Raji (cell line): ENCODE data around the gene GMPR.

Experiments
- POLR2A ChIP-seq: IDR thresholded peaks from 2 replicates; pipeline ENCODE4 v1.6.1; 2011; ENCODE audit warnings: low read depth, low read length, control low read depth; ENCODE audit not compliant: insufficient read depth

GMPR gene

GRCh38 chr6:16217156-16217721 is 21.1 kb upstream of the GMPR start:
- no peak for TF ChIP-seq POLR2A

GRCh38 chr6:16222826-16223225 is 15.6 kb upstream of the GMPR start:
- TF ChIP-seq POLR2A: no peak

- TF ChIP-seq POLR2A: no peak
Observed at GRCh38 chr6:16223362-16223761, 15.0 kb upstream of the GMPR start.

- no peak for TF ChIP-seq POLR2A
Observed at GRCh38 chr6:16224409-16224808, 14.0 kb upstream of the GMPR start.

- no peak for TF ChIP-seq POLR2A
Observed at GRCh38 chr6:16227048-16227562, 11.3 kb upstream of the GMPR start.

- no peak for TF ChIP-seq POLR2A
Observed at GRCh38 chr6:16227605-16228004, 10.8 kb upstream of the GMPR start.

GRCh38 chr6:16228043-16228442 is 10.3 kb upstream of the GMPR start:
- TF ChIP-seq POLR2A: no peak

- no peak for TF ChIP-seq POLR2A
Observed at GRCh38 chr6:16228709-16229665, 9.4 kb upstream of the GMPR start.

GRCh38 chr6:16229700-16230099 is 8.7 kb upstream of the GMPR start:
- TF ChIP-seq POLR2A: no peak

- TF ChIP-seq POLR2A: no peak
Observed at GRCh38 chr6:16230953-16231352, 7.4 kb upstream of the GMPR start.

- TF ChIP-seq POLR2A: no peak
Observed at GRCh38 chr6:16232086-16232485, 6.3 kb upstream of the GMPR start.

- no peak for TF ChIP-seq POLR2A
Observed at GRCh38 chr6:16236009-16236501, 2.3 kb upstream of the GMPR start.

- TF ChIP-seq POLR2A: no peak
Observed at GRCh38 chr6:16236631-16237199, 1.7 kb upstream of the GMPR start.

- no peak for TF ChIP-seq POLR2A
Observed at GRCh38 chr6:16237242-16237641, 1.1 kb upstream of the GMPR start.

- no peak for TF ChIP-seq POLR2A
Observed at GRCh38 chr6:16238963-16239797, 793 bp downstream of the GMPR start.
